Mucosa of descending colon (tissue), 3 donors: ENCODE data around the gene SOCS7. TPM values are rescaled to one million over a fixed set of nuclear protein-coding genes. Genes with fewer than 3 reads are reported as not detected.

Source experiments
- ATAC-seq: fragments of 200-7000 bp; cut with Tn5 transposase; one replicate; pipeline ENCODE4 v1.9.1; 2020; ENCODE audit warnings: mild to moderate bottlenecking, moderate library complexity
- DNase-seq, 3 donors: peaks; one replicate each; pipeline ENCODE4 v3.0.0-alpha.2; 2020
- H3K36me3 ChIP-seq: fragments of 200-600 bp; one replicate; pipeline ENCODE4 v1.8.0; 2021; ENCODE audit warnings: low read depth, mild to moderate bottlenecking
- H3K4me1 ChIP-seq: fragments of 200-600 bp; one replicate; pipeline ENCODE4 v1.8.0; 2021; ENCODE audit warnings: low read depth, mild to moderate bottlenecking
- H3K4me3 ChIP-seq: fragments of 200-600 bp; one replicate; pipeline ENCODE4 v1.8.0; 2021; ENCODE audit warnings: mild to moderate bottlenecking
- H3K9me3 ChIP-seq: fragments of 200-600 bp; one replicate; pipeline ENCODE4 v1.8.0; 2021; ENCODE audit warnings: mild to moderate bottlenecking
- intact Hi-C, 2 donors: fragments of 100-400 bp; cut with DNase I in 1 of 2; cut with micrococcal nuclease in 1 of 2; formaldehyde crosslinking; loops; one replicate each; pipeline versions ENCODE4 v1.11.0 to v1.11.1; 2022; cut with DNase I, micrococcal nuclease
- total RNA-seq, 3 donors: library from RNA; stranded (reverse); fragmentation: NEBNext Ultra II Directional in 2 of 3; extraction: Animal tissue kit (Norgen Biotek cat#: 25700) in 2 of 3; gene quantifications; one replicate each; pipeline versions ENCODE4 v1.2.1 to v1.2.4, GENCODE V29; 2021 to 2023
- TF ChIP-seq, protein P1 (sequence below): fragments of 200-600 bp; IDR thresholded peaks from one replicate; pipeline ENCODE4 v1.8.0; 2022; ENCODE audit warnings: antibody characterized with exemption, mild to moderate bottlenecking
- donor health status: DM: no; HTN: no; CAD: no; lungs with moderate emphysema.
- donor health status: DM: no; HTN: no; CAD: no.
- donor health status: DM: no; HTN: yes; CAD: no.

SOCS7 gene
- total RNA-seq, 3 donors from 2014 or later = 11.4 to 26.2 (median 16.1) TPM

DNA sequence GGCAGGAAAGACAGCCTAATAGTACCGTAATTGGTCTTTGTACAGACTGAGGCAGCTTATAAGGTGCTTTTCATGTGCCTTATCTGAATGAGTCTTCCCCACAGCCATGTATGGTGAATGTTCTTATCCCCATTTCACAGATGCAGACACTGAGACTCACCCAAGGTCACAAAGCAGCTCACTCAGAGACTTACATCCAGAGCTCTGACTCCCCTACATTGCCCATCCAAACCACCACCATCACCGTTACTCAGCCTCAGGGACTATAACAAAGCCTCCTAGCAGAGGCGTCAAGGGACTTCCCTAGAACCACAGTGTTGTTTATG lies 7.3 kb upstream of the SOCS7 start:
- Histone ChIP-seq H3K9me3 (no peaks in the 10 kb centered on the region), H3K4me1 (no peaks in the 10 kb centered on the region)

DNA sequence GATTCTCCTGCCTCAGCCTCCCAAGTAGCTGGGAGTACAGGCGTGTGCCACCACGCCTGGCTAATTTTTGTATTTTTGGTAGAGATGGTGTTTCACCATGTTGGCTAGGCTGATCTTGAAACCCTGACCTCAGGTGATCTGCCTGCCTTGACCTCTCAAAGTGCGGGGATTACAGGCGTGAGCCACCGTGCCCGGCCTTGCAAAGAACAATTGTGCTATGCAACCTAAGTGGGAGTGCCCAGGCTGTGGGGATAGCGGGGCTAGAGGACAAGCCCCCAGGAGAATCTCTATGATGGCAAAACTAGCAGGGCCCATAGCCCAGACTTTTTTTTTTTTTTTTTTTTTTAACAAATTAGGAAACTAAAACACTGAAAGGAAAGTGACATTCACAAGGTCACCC lies 5.9 kb upstream of the SOCS7 start:
- no peak for DNase-seq
- no peaks in the 10 kb centered on the region for H3K9me3 ChIP-seq
- intact Hi-C loops = loop anchor here in 1 of 2 donors (10.0 kb wide), 1 partner anchor 59 kb away; no protein-coding TSS in a partner anchor
- no peak overlapping the region for H3K4me3 ChIP-seq
- no peaks in the 10 kb centered on the region for H3K36me3 ChIP-seq
- TF ChIP-seq, protein P1, sequence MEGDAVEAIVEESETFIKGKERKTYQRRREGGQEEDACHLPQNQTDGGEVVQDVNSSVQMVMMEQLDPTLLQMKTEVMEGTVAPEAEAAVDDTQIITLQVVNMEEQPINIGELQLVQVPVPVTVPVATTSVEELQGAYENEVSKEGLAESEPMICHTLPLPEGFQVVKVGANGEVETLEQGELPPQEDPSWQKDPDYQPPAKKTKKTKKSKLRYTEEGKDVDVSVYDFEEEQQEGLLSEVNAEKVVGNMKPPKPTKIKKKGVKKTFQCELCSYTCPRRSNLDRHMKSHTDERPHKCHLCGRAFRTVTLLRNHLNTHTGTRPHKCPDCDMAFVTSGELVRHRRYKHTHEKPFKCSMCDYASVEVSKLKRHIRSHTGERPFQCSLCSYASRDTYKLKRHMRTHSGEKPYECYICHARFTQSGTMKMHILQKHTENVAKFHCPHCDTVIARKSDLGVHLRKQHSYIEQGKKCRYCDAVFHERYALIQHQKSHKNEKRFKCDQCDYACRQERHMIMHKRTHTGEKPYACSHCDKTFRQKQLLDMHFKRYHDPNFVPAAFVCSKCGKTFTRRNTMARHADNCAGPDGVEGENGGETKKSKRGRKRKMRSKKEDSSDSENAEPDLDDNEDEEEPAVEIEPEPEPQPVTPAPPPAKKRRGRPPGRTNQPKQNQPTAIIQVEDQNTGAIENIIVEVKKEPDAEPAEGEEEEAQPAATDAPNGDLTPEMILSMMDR = no peak
- H3K4me1 ChIP-seq = no peaks in the 10 kb centered on the region
- no peak for ATAC-seq

More for the DNA sequence above, 7.3 kb upstream of the SOCS7 start:
- ATAC-seq = no peak
- DNase-seq = no peak
- Histone ChIP-seq H3K36me3 (no peaks in the 10 kb centered on the region), H3K4me3 (no peak overlapping the region)
- TF ChIP-seq, protein P1 = no peak
- intact Hi-C loops = loop anchor here in 1 of 2 donors (10.0 kb wide), 1 partner anchor 60 kb away; no protein-coding TSS in a partner anchor

DNA sequence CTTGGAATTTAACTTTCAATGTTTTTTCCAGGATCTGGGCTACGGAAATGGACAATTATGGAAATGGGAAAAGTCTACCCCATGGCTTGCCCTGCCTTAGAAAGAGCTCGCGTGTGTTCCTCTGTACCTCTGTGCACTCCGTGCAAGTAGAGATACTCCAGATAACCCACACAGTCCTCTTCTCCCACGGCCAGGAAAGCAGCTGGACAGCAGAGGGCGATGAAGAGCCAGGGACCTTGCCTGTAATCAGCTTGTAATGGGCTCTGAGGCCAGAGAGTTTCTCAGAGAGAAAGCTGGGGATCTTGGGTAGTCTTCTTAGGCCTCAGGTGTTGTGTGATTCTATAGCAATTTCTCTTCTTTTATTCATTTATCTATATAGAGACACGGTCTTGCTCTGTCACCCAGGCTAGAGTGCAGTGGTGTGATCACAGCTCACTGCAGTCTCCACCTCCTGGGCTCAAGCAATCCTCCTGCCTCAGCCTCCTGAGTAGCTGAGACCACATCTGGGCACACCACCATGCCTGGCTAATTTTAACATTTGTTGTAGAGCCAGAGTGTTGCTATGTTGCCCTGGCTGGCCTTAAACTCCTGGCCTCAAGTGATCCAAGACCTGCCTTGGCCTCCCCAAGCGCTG lies 2.4 kb upstream of the SOCS7 start:
- Histone ChIP-seq H3K9me3 (no peaks in the 10 kb centered on the region), H3K4me1 (peaks cover 10% of the 10 kb centered on the region), H3K36me3 (no peaks in the 10 kb centered on the region), H3K4me3 (no peak overlapping the region)
- TF ChIP-seq, protein P1 = peak; percentile 92
- ATAC-seq (peak; percentile 63), DNase-seq (peak; percentile 76 to 95 (median 92))
- intact Hi-C loops = loop anchor here (2.0 to 10.0 kb wide), 2 partner anchors 56 to 66 kb away; no protein-coding TSS in a partner anchor

DNA sequence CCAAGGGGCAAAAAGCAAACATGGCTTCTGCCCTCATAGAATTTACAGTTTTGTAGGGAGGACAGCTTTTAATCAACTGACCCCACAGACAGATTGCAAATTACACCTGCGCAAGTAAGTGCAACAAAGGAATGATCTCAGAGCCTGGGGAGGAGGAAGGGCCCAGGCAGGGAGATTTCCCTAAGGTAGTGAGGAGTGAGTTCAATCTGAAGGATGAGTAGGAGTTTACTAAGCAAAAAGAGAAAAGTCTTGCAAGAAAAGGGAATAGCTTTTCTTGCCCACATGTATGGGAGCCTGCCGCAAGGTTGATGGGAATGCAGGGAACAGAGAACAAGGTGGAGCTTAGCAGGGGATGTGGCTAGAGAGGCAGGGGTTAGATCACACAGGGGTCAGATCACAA lies 1.6 kb upstream of the SOCS7 start:
- Histone ChIP-seq H3K36me3 (no peaks in the 10 kb centered on the region), H3K4me3 (no peak overlapping the region), H3K9me3 (no peaks in the 10 kb centered on the region), H3K4me1 (peaks cover 12% of the 10 kb centered on the region)
- ATAC-seq (no peak), DNase-seq (no peak)
- intact Hi-C loops = no loop called here
- TF ChIP-seq, protein P1 = no peak

DNA sequence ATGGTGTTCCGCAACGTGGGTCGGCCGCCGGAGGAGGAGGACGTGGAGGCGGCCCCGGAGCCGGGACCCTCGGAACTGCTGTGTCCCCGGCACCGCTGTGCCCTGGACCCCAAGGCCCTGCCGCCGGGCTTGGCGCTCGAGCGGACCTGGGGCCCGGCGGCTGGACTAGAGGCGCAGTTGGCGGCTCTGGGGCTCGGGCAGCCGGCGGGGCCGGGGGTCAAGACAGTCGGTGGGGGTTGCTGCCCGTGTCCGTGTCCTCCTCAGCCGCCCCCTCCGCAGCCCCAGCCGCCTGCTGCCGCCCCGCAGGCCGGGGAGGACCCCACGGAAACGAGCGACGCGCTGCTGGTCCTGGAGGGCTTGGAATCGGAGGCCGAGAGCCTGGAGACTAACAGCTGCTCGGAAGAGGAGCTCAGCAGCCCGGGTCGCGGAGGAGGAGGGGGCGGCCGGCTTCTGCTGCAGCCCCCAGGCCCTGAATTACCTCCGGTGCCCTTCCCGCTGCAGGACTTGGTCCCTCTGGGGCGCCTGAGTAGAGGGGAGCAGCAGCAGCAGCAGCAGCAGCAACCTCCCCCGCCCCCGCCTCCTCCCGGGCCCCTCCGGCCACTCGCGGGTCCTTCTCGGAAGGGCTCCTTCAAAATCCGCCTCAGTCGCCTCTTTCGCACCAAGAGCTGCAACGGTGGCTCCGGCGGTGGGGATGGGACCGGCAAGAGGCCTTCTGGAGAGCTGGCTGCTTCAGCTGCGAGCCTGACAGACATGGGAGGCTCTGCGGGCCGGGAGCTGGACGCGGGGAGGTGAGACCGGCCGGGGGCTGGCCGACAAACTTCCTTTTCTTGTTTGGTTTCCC lies 821 bp downstream of the SOCS7 start:
- peak in 2 of 3 donors; percentile 27 to 61 for DNase-seq
- intact Hi-C loops = no loop called here
- peak; percentile 21 for ATAC-seq
- TF ChIP-seq, protein P1 = no peak
- Histone ChIP-seq H3K36me3 (no peaks in the 10 kb centered on the region), H3K4me3 (peak overlapping the region; percentile 64), H3K9me3 (no peaks in the 10 kb centered on the region), H3K4me1 (peaks cover 12% of the 10 kb centered on the region)
